Vagina (tissue), 2 donors: Measurements from ENCODE around the gene MORN5. TPM values are rescaled to one million over a fixed set of nuclear protein-coding genes. Genes with fewer than 3 reads are reported as not detected.

ENCODE experiments used
- DNase-seq, 2 donors: peaks; one replicate each; pipeline ENCODE4 v3.0.0-alpha.2; 2017; ENCODE audit errors: extremely low spot score in 2 of 2
- H3K27ac ChIP-seq: fragments of 200-600 bp; sonication (generic); one replicate; pipeline ENCODE4 v1.5.1; 2019
- H3K27me3 ChIP-seq: fragments of 200-600 bp; sonication (generic); one replicate; pipeline ENCODE4 v1.5.1; 2019
- H3K36me3 ChIP-seq, 2 donors: fragments of 200-600 bp; sonication (generic); one replicate each; pipeline ENCODE4 v1.5.1; 2017 to 2019
- H3K4me1 ChIP-seq: fragments of 200-600 bp; sonication (generic); one replicate; pipeline ENCODE4 v1.5.1; 2019
- H3K4me3 ChIP-seq, 2 donors: fragments of 200-600 bp; sonication (generic); 1 replicate in 1 of 2; 2 replicates in 1 of 2; pipeline ENCODE4 v1.5.1; 2016 to 2019
- H3K9me3 ChIP-seq: fragments of 200-600 bp; sonication (generic); one replicate; pipeline ENCODE4 v1.5.1; 2019
- POLR2A ChIP-seq, 2 donors: fragments of 450-650 bp; IDR thresholded peaks; one replicate each; pipeline ENCODE4 v1.6.1; 2017; ENCODE audit warnings: antibody characterized with exemption in 2 of 2, mild to moderate bottlenecking in 2 of 2, moderate library complexity in 2 of 2
- POLR2AphosphoS5 ChIP-seq, 2 donors: sonication (generic); formaldehyde crosslinking; IDR thresholded peaks; one replicate each; pipeline ENCODE4 v1.9.0; 2017; ENCODE audit warnings: antibody characterized with exemption in 2 of 2, mild to moderate bottlenecking in 2 of 2, low read depth in 1 of 2; ENCODE audit not compliant: insufficient read depth in 1 of 2
- intact Hi-C: fragments of 100-400 bp; cut with DNase I; formaldehyde crosslinking; loops from one replicate; pipeline ENCODE4 v1.15.1; 2023
- total RNA-seq: library from RNA; depleted of rRNA; stranded (reverse); fragments of >200 nt; gene quantifications from one replicate; pipeline ENCODE4 v1.2.3, GENCODE V29; 2016
- TF ChIP-seq, protein P1 (sequence below), 3 experiments: fragments of 450-650 bp in 2 of 3; fragments of 200-600 bp in 1 of 3; sonication (generic) in 1 of 3; IDR thresholded peaks; one replicate each; pipeline ENCODE4 v1.5.1; 2017 to 2019; ENCODE audit warnings: antibody characterized with exemption in 3 of 3, mild to moderate bottlenecking in 2 of 3, moderate library complexity in 2 of 3

The MORN5 gene
- total RNA-seq, 1 donor from 2014 or later: not detected

DNA sequence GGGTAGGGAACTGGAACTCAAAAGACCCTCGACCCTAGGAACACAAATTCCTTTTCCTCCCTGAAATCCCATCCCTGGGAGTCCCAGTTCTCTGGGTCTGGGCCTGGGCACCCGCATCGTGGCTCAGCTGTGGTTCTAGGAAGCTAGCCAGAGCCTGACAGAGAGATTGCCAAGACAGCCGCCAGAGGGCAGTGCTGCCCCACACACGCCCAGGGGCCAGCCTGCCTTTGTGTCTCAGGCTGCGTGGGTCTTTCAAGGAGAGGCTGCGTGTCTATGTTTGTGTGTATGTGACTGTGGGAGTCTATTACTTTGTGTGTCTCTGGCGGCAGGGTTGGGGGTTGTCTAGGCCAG, 34.6 kb upstream of the MORN5 start:
- no peak for DNase-seq
- H3K4me3 ChIP-seq: no peak overlapping the region

DNA sequence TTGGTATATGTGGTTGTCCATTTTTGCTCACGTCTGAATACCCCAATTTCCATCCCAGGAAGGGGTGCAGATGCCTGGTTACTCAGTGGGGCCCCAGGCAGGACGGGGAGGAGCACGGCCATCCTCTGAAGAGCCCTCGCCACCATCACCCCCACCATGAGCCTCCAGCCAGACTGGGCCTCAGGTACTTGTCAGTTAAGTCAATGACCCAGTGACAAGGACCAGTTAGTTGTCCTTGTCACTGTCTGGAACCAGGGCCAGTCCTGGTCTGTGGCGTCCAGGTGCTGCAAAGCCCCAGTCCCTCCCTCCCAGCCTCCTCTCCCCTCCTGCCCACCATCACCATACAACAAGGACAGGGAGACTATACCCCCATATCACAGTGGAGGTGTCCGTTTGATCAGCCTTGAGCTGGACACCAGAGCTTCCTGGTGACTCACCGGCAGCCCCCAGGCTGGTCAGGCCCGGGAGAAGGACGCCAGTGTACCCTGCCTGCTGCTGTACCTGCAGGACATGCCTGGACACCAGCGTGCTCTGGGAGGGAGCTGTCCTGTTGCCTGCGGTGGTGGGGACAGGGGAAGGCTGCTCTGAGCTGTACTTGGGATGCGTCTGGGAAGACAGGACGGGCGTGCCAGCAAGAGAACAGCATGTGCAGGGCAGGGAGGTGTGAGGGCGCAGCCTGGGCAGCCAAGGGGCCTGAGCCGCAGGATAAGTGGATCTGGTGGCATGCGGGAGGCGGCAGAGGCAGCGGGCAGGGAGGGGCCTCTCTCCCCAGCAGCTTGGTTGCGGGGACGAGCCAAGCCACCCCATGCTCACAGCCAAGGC, 34.0 kb upstream of the MORN5 start:
- Histone ChIP-seq H3K27ac (no peak overlapping the region), H3K36me3 (no peaks in the 10 kb centered on the region), H3K4me3 (peak overlapping the region in 1 of 2 donors; percentile 30), H3K27me3 (peaks cover 4% of the 10 kb centered on the region), H3K4me1 (peaks cover 15% of the 10 kb centered on the region), H3K9me3 (no peaks in the 10 kb centered on the region)
- TF ChIP-seq POLR2A (IDR thresholded peaks at IDR 0.05): no peak
- TF ChIP-seq, protein P1, sequence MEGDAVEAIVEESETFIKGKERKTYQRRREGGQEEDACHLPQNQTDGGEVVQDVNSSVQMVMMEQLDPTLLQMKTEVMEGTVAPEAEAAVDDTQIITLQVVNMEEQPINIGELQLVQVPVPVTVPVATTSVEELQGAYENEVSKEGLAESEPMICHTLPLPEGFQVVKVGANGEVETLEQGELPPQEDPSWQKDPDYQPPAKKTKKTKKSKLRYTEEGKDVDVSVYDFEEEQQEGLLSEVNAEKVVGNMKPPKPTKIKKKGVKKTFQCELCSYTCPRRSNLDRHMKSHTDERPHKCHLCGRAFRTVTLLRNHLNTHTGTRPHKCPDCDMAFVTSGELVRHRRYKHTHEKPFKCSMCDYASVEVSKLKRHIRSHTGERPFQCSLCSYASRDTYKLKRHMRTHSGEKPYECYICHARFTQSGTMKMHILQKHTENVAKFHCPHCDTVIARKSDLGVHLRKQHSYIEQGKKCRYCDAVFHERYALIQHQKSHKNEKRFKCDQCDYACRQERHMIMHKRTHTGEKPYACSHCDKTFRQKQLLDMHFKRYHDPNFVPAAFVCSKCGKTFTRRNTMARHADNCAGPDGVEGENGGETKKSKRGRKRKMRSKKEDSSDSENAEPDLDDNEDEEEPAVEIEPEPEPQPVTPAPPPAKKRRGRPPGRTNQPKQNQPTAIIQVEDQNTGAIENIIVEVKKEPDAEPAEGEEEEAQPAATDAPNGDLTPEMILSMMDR (IDR thresholded peaks at IDR 0.05): peak in 1 of 3 experiments; percentile 7
- intact Hi-C loops: loop anchor here (2.0 kb wide), 1 partner anchor 225 kb away; no protein-coding TSS in a partner anchor
- no peak for DNase-seq

More for the DNA sequence above, 34.6 kb upstream of the MORN5 start:
- H3K9me3 ChIP-seq: no peaks in the 10 kb centered on the region
- H3K27me3 ChIP-seq: peaks cover 4% of the 10 kb centered on the region
- intact Hi-C loops: loop anchor here (2.0 kb wide), 1 partner anchor 226 kb away; no protein-coding TSS in a partner anchor
- TF ChIP-seq POLR2AphosphoS5 (IDR thresholded peaks at IDR 0.05; ENCODE audit: insufficient read depth in 1 of 2, low read depth in 1 of 2) (no peak), POLR2A (IDR thresholded peaks at IDR 0.05) (no peak)
- TF ChIP-seq, protein P1 (IDR thresholded peaks at IDR 0.05): peak; percentile 79 to 93 (median 93)
- H3K27ac ChIP-seq: no peak overlapping the region
- H3K4me1 ChIP-seq: peaks cover 15% of the 10 kb centered on the region
- no peaks in the 10 kb centered on the region for H3K36me3 ChIP-seq

DNA sequence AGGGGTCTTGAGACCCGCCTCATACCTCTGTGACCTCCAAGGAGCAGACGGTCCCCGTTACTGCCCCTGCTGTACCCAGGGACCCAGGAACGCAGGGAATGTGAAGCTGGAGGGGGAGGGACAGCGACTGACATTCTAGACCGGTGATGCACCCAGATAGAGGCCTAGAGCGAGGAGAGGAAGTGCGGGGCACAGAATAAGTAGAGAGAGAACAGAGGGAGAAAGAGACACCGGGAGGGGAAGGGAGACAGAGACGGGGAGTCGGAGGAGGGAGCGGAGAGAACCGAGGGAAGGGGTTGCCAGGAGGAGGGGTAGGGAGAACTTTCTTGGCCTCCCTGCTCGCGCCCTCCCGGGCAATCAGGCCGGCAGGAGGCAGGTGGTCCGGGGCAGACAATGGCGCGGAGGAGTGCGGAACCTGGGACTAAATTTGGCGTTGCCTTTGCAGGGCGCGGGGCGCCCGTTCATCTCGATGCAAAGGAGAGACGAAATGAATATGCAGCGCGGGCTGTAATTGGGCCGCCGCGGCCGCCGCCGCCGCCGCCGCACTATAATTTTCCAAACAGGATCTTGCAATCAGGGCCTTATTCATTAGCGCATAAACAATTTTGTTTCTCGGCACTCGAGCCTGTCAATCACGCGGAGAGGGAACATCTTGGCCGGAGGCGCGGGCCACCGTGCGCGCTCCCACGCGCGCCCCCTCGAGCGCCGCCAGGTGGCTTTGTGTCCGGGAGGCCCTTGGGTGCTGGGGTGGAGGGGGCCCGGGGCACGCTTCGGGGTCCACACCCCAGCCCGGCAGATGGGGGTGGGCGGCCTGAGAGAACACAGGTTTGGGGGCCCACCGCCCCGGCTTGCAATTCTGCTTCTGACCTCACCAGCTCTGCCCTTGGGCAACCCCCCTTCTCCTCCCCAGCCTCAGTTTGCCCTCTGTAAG, 33.1 kb upstream of the MORN5 start:
- DNase-seq: no peak
- intact Hi-C loops: no loop called here
- TF ChIP-seq, protein P1 (IDR thresholded peaks at IDR 0.05): no peak
- no peak for TF ChIP-seq POLR2A (IDR thresholded peaks at IDR 0.05)
- no peak for TF ChIP-seq POLR2AphosphoS5 (IDR thresholded peaks at IDR 0.05; ENCODE audit: insufficient read depth in 1 of 2, low read depth in 1 of 2)
- peaks cover 4% of the 10 kb centered on the region for H3K27me3 ChIP-seq
- H3K27ac ChIP-seq: no peak overlapping the region
- H3K9me3 ChIP-seq: no peaks in the 10 kb centered on the region
- peak overlapping the region; percentile 13 to 30 for H3K4me3 ChIP-seq
- H3K36me3 ChIP-seq: no peaks in the 10 kb centered on the region
- H3K4me1 ChIP-seq: peaks cover 15% of the 10 kb centered on the region

DNA sequence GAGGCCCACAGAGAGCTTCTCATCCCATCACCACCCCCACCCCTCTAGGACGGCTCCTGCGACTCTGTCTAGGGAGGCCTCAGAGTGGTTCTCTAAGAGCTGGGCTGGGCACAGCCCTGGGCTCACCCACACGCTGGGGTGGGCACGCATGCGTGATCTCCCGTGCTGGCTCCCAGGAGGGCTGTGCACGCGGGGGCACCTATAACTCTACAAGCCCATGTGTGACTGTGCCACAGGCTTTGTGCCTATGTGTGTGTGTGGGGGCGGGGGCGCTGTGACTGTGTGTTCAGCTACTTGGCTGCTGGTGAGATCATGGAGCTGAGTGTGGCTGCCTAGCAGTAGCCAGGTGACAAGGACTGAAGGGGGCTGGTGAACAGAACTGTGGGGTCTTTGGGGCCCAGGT, 32.3 kb upstream of the MORN5 start:
- no peak for DNase-seq
- Histone ChIP-seq H3K4me3 (no peak overlapping the region), H3K27ac (no peak overlapping the region), H3K27me3 (peaks cover 4% of the 10 kb centered on the region), H3K4me1 (peaks cover 15% of the 10 kb centered on the region), H3K9me3 (no peaks in the 10 kb centered on the region), H3K36me3 (no peaks in the 10 kb centered on the region)
- intact Hi-C loops: no loop called here
- TF ChIP-seq, protein P1 (IDR thresholded peaks at IDR 0.05): no peak
- no peak for TF ChIP-seq POLR2A (IDR thresholded peaks at IDR 0.05)
- TF ChIP-seq POLR2AphosphoS5 (IDR thresholded peaks at IDR 0.05; ENCODE audit: insufficient read depth in 1 of 2, low read depth in 1 of 2): no peak
